K562 (cell line): ENCODE data around the gene ACTL10. TPM values are rescaled to one million over a fixed set of nuclear protein-coding genes. Genes with fewer than 3 reads are reported as not detected.

Experiments used
- CHD1 ChIP-seq: fragments of 200-600 bp; sonication (generic); IDR thresholded peaks from one replicate; pipeline ENCODE4 v1.6.1; 2012; ENCODE audit warnings: mild to moderate bottlenecking, moderate library complexity, low read length, inconsistent platforms
- CHD7 ChIP-seq: fragments of 200-600 bp; sonication (generic); IDR thresholded peaks from one replicate; pipeline ENCODE4 v1.6.1; 2012; ENCODE audit warnings: mild to moderate bottlenecking, low read depth, low read length, inconsistent platforms
- RBBP5 ChIP-seq: fragments of 200-600 bp; sonication (generic); IDR thresholded peaks from 2 replicates; pipeline ENCODE4 v1.6.1; 2012; ENCODE audit warnings: borderline replicate concordance, mild to moderate bottlenecking, low read length, control low read depth, inconsistent platforms; ENCODE audit not compliant: insufficient read depth, poor library complexity, severe bottlenecking
- RNF2 ChIP-seq: sonication (generic); IDR thresholded peaks from 2 replicates; pipeline ENCODE4 v1.6.1; 2016
- RREB1 ChIP-seq: fragments of 250-450 bp; sonication (Bioruptor Pico); IDR thresholded peaks from 2 replicates; pipeline ENCODE4 v1.4.0; 2020
- SNRNP70 ChIP-seq: fragments of 200-400 bp; formaldehyde crosslinking; optimal IDR thresholded peaks from 2 replicates; pipeline ENCODE3; 2017; ENCODE audit warnings: low read depth, low read length
- TAF7 ChIP-seq: fragments of 450-650 bp; IDR thresholded peaks from 2 replicates; pipeline ENCODE4 v1.6.1; 2016; ENCODE audit warnings: missing genetic modification characterization, missing compliant biosample characterization
- ZNF324 ChIP-seq: fragments of 250-450 bp; sonication (Bioruptor Pico); IDR thresholded peaks from 2 replicates; pipeline ENCODE4 v1.4.0; 2020; ENCODE audit warnings: mild to moderate bottlenecking
- ZNF41 ChIP-seq: fragments of 250-450 bp; sonication (Bioruptor Pico); conservative IDR thresholded peaks from 2 replicates; pipeline ENCODE4 v1.4.0; 2020; ENCODE audit warnings: mild to moderate bottlenecking
- polyA plus RNA-seq, 8 experiments: library from polyadenylated mRNA; depleted of rRNA in 4 of 8; stranded (reverse) in 5 of 8; unstranded in 3 of 8; fragments of >200 nt; fragmentation: Nextera tagmentation in 2 of 8; fragmentation: Illumina TruSeq in 1 of 8; extraction: Ambion mirVana in 2 of 8; extraction: Trizol in 1 of 8; gene quantifications; 2 replicates each; pipeline versions ENCODE4 v1.2.1 to v1.2.3, GENCODE V29; 2011 to 2014; ENCODE audit warnings: inconsistent platforms in 1 of 8, missing spikeins in 1 of 8
- total RNA-seq, 7 experiments: library from RNA; depleted of rRNA in 6 of 7; stranded (reverse); fragments of >200 nt in 6 of 7; fragmentation: Illumina TruSeq in 2 of 7; extraction: Trizol in 2 of 7; gene quantifications; 2 replicates each; pipeline versions ENCODE4 v1.2.1 to v1.2.3, GENCODE V29; 2011 to 2021; ENCODE audit warnings: low replicate concordance in 1 of 7

The ACTL10 gene
- total and polyA plus RNA-seq, 9 of the 15 experiments (the other 6 are each of a cell fraction or from before 2014, with no cell fraction given) = 0.07 to 0.14 TPM; not detected in 7

- TF ChIP-seq CHD7 (no peak), SNRNP70 (no peak), ZNF324 (CRISPR knock-in tag) (0 out of 2 replicates have a peak, but pooled peaks have one; percentile 36), RBBP5 (peak; percentile 67), ZNF41 (CRISPR knock-in tag) (no peak), CHD1 (peak; percentile 63), RNF2 (no peak), RREB1 (0 out of 2 replicates have a peak, but pooled peaks have one; percentile 48), TAF7 (no peak)
Observed at GRCh38 chr20:33663161-33664084, 3.3 kb upstream of the ACTL10 start (continued).
